Liver (tissue), 9 donors: ENCODE results near the gene TMEM108. TPM values are rescaled to one million over a fixed set of nuclear protein-coding genes. Genes with fewer than 3 reads are reported as not detected.

Source experiments
- DNase-seq: peaks from one replicate; pipeline ENCODE4 v3.0.0-alpha.2; 2017; ENCODE audit warnings: low spot score
- H3K27ac ChIP-seq, 2 donors: one replicate each; pipeline ENCODE4 v1.7.0; 2013; ENCODE audit warnings: inconsistent platforms in 2 of 2, low read length in 2 of 2, control low read depth in 1 of 2, low read depth in 1 of 2, mild to moderate bottlenecking in 1 of 2
- H3K27me3 ChIP-seq, 4 donors: one replicate each; pipeline versions ENCODE4 v1.6.1 to v1.7.0; 2013; ENCODE audit warnings: low read length in 3 of 4, inconsistent platforms in 1 of 4, mild to moderate bottlenecking in 1 of 4, moderate library complexity in 1 of 4; ENCODE audit not compliant: control insufficient read depth in 4 of 4, insufficient read depth in 4 of 4
- H3K36me3 ChIP-seq, 4 donors: one replicate each; pipeline versions ENCODE4 v1.6.1 to v1.7.0; 2013; ENCODE audit warnings: low read length in 3 of 4, mild to moderate bottlenecking in 3 of 4, low read depth in 1 of 4, moderate library complexity in 1 of 4; ENCODE audit not compliant: control insufficient read depth in 4 of 4, insufficient read depth in 3 of 4
- H3K4me1 ChIP-seq, 4 donors: one replicate each; pipeline versions ENCODE4 v1.6.1 to v1.7.0; 2013; ENCODE audit warnings: low read length in 3 of 4, mild to moderate bottlenecking in 3 of 4, moderate library complexity in 1 of 4; ENCODE audit not compliant: control insufficient read depth in 4 of 4, insufficient read depth in 4 of 4
- H3K4me3 ChIP-seq, 3 donors: one replicate each; pipeline versions ENCODE4 v1.6.1 to v1.7.0; 2013; ENCODE audit warnings: low read length in 3 of 3, control low read depth in 1 of 3, low read depth in 1 of 3, mild to moderate bottlenecking in 1 of 3
- H3K9ac ChIP-seq, 2 donors: one replicate each; pipeline ENCODE4 v1.7.0; 2013; ENCODE audit warnings: low read length in 2 of 2, mild to moderate bottlenecking in 2 of 2, moderate library complexity in 2 of 2, control low read depth in 1 of 2, low read depth in 1 of 2
- H3K9me3 ChIP-seq, 4 donors: one replicate each; pipeline versions ENCODE4 v1.6.1 to v1.7.0; 2013; ENCODE audit warnings: low read length in 3 of 4; ENCODE audit not compliant: control insufficient read depth in 4 of 4
- FOXA1 ChIP-seq: IDR thresholded peaks from 2 replicates; pipeline ENCODE4 v1.6.1; 2016; ENCODE audit warnings: antibody characterized with exemption
- HNF4A ChIP-seq, 2 donors: conservative IDR thresholded peaks; 2 replicates each; pipeline ENCODE4 v1.6.1; 2016; ENCODE audit warnings: antibody characterized with exemption in 2 of 2, mild to moderate bottlenecking in 2 of 2
- HNF4G ChIP-seq: IDR thresholded peaks from 2 replicates; pipeline ENCODE4 v1.6.1; 2016; ENCODE audit warnings: antibody characterized with exemption
- JUND ChIP-seq, 2 donors: IDR thresholded peaks; 2 replicates each; pipeline ENCODE4 v1.6.1; 2016; ENCODE audit warnings: antibody characterized with exemption in 2 of 2
- NR2F2 ChIP-seq: IDR thresholded peaks from 2 replicates; pipeline ENCODE4 v1.6.1; 2016; ENCODE audit warnings: antibody characterized with exemption
- RXRA ChIP-seq, 2 donors: IDR thresholded peaks; 2 replicates each; pipeline ENCODE4 v1.6.1; 2017 to 2018; ENCODE audit warnings: antibody characterized with exemption in 2 of 2, mild to moderate bottlenecking in 1 of 2
- SP1 ChIP-seq: IDR thresholded peaks from 2 replicates; pipeline ENCODE4 v1.6.1; 2018; ENCODE audit warnings: antibody characterized with exemption, mild to moderate bottlenecking
- YY1 ChIP-seq: IDR thresholded peaks from 2 replicates; pipeline ENCODE4 v1.6.1; 2016; ENCODE audit warnings: antibody characterized with exemption, mild to moderate bottlenecking
- WGBS: extraction: QIAGEN DNeasy Blood & Tissue Kit; methylation state at CpG from one replicate; pipeline ENCODE4 v1.1.7; 2013; 5-methylcytosine and 5-hydroxymethylcytosine counted together
- polyA plus RNA-seq, 2 donors: library from polyadenylated mRNA; stranded (reverse) in 1 of 2; unstranded in 1 of 2; fragments of 200-250 nt in 1 of 2; fragments of >200 nt in 1 of 2; fragmentation: Nextera tagmentation in 1 of 2; extraction: Ambion mirVana in 1 of 2; gene quantifications; one replicate each; pipeline versions ENCODE4 v1.2.1 to v1.2.3, GENCODE V29; 2013 to 2015
- total RNA-seq, 2 donors: library from RNA; depleted of rRNA; stranded (reverse); fragments of >200 nt; gene quantifications; one replicate each; pipeline ENCODE4 v1.2.3, GENCODE V29; 2014
- TF ChIP-seq, protein P1 (sequence below): IDR thresholded peaks from 2 replicates; pipeline ENCODE4 v1.6.1; 2016; ENCODE audit warnings: antibody characterized with exemption
- TF ChIP-seq, protein P2 (sequence below): IDR thresholded peaks from 2 replicates; pipeline ENCODE4 v1.6.1; 2016; ENCODE audit warnings: antibody characterized with exemption
- TF ChIP-seq, protein P3 (sequence below): IDR thresholded peaks from 2 replicates; pipeline ENCODE4 v1.6.1; 2016; ENCODE audit warnings: antibody characterized with exemption
- TF ChIP-seq, protein P4 (sequence below): IDR thresholded peaks from 2 replicates; pipeline ENCODE4 v1.6.1; 2016; ENCODE audit warnings: antibody characterized with exemption, mild to moderate bottlenecking
- donor health status: healthy.
- donor health status: healthy.
- donor health status: healthy.
- donor health status: healthy.
- donor health status: healthy.

Gene TMEM108
- total and polyA plus RNA-seq, 4 donors, result 0.05 to 0.10 TPM; not detected in 2

DNA sequence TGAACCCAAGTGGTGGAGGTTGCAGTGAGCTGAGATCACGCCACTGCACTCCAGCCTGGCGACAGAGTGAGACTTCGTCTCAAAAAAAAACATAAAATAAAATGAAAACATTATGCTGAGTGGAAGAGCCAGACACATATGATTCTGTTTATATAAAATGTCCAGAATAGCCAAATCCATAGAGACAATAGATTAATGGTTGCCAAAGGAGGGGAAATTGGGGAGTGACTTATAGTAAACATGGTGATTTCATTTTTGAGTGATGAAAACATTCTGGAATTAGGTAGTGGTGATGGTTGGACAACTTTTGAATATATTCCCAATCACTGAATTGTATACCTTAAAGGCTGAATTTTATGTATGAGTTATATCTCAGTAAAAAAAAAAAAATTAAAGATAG lies 189.6 kb downstream of the TMEM108 start (continued):
- TF ChIP-seq, protein P1, sequence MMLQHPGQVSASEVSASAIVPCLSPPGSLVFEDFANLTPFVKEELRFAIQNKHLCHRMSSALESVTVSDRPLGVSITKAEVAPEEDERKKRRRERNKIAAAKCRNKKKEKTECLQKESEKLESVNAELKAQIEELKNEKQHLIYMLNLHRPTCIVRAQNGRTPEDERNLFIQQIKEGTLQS, result no peak

DNA sequence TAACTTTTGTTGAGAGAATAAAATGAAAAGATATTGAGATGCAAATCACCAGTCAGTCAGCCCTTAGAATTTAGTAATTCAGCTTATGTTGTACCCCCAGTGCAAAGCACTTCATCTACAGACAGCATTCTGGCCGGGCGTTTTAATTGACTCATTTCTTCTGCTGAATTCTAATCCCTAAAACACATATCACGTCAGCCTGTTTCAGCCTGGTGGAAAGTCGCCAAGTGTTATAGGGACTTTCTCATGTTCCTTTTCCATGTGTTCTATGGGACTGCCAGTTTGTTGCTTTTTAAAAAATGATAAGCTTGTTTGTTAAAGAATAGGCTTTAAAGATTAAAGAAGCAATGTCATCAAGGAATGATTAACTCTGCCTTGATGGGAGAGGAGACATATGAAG lies 192.0 kb downstream of the TMEM108 start:
- H3K4me1 ChIP-seq, result no peaks in the 10 kb centered on the region
- WGBS, result 77% methylated on average over 4 of the region's 4 CpGs
- H3K9ac ChIP-seq, result no peak overlapping the region
- DNase-seq, result no peak
- no peaks in the 10 kb centered on the region for H3K27me3 ChIP-seq
- TF ChIP-seq RXRA (IDR thresholded peaks at IDR 0.05) (no peak), HNF4G (no peak)
- no peaks in the 10 kb centered on the region for H3K36me3 ChIP-seq
- H3K4me3 ChIP-seq, result no peak overlapping the region
- no peak overlapping the region for H3K27ac ChIP-seq
- H3K9me3 ChIP-seq, result no peaks in the 10 kb centered on the region

DNA sequence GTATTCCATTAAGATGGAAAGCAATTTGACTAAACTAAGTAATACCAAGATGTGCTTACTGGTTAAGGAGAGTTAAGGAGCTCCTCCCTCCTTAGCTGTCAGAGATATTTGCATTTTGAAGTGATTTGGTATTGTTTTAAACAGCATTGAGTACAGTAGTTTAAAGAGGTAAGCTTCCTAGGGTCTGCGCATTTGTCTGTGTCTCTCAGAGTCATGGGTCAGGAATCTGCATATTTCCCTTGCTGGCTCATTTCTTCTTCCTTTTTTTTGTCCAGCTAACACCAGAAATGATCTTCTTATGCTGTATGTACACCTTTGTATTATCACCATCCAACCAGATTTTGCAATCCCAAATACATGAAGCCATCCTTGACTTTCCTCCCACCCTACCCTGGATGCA lies 198.7 kb downstream of the TMEM108 start:
- Histone ChIP-seq H3K36me3 (no peaks in the 10 kb centered on the region), H3K9ac (no peak overlapping the region), H3K4me3 (no peak overlapping the region), H3K27ac (no peak overlapping the region), H3K27me3 (peaks cover 0 to 5% (median 0%) of the 10 kb centered on the region in 4 donors), H3K9me3 (peaks cover 0 to 3% (median 1%) of the 10 kb centered on the region in 4 donors), H3K4me1 (no peaks in the 10 kb centered on the region)
- 94% methylated on average over 1 of the region's 1 CpG for WGBS
- TF ChIP-seq HNF4G (no peak), FOXA1 (no peak), HNF4A (conservative IDR thresholded peaks at IDR 0.05) (no peak), YY1 (no peak), JUND (IDR thresholded peaks at IDR 0.05) (no peak), SP1 (no peak), RXRA (IDR thresholded peaks at IDR 0.05) (no peak), NR2F2 (no peak)
- TF ChIP-seq, protein P2, sequence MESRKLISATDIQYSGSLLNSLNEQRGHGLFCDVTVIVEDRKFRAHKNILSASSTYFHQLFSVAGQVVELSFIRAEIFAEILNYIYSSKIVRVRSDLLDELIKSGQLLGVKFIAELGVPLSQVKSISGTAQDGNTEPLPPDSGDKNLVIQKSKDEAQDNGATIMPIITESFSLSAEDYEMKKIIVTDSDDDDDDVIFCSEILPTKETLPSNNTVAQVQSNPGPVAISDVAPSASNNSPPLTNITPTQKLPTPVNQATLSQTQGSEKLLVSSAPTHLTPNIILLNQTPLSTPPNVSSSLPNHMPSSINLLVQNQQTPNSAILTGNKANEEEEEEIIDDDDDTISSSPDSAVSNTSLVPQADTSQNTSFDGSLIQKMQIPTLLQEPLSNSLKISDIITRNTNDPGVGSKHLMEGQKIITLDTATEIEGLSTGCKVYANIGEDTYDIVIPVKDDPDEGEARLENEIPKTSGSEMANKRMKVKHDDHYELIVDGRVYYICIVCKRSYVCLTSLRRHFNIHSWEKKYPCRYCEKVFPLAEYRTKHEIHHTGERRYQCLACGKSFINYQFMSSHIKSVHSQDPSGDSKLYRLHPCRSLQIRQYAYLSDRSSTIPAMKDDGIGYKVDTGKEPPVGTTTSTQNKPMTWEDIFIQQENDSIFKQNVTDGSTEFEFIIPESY, result no peak
- TF ChIP-seq, protein P1, result no peak
- TF ChIP-seq, protein P3, sequence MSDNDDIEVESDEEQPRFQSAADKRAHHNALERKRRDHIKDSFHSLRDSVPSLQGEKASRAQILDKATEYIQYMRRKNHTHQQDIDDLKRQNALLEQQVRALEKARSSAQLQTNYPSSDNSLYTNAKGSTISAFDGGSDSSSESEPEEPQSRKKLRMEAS, result no peak
- TF ChIP-seq, protein P4, sequence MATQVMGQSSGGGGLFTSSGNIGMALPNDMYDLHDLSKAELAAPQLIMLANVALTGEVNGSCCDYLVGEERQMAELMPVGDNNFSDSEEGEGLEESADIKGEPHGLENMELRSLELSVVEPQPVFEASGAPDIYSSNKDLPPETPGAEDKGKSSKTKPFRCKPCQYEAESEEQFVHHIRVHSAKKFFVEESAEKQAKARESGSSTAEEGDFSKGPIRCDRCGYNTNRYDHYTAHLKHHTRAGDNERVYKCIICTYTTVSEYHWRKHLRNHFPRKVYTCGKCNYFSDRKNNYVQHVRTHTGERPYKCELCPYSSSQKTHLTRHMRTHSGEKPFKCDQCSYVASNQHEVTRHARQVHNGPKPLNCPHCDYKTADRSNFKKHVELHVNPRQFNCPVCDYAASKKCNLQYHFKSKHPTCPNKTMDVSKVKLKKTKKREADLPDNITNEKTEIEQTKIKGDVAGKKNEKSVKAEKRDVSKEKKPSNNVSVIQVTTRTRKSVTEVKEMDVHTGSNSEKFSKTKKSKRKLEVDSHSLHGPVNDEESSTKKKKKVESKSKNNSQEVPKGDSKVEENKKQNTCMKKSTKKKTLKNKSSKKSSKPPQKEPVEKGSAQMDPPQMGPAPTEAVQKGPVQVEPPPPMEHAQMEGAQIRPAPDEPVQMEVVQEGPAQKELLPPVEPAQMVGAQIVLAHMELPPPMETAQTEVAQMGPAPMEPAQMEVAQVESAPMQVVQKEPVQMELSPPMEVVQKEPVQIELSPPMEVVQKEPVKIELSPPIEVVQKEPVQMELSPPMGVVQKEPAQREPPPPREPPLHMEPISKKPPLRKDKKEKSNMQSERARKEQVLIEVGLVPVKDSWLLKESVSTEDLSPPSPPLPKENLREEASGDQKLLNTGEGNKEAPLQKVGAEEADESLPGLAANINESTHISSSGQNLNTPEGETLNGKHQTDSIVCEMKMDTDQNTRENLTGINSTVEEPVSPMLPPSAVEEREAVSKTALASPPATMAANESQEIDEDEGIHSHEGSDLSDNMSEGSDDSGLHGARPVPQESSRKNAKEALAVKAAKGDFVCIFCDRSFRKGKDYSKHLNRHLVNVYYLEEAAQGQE, result no peak
- no peak for DNase-seq
